GM18526 (cell line): ENCODE data around the gene ZBTB1.

ENCODE experiments used
- POLR2A ChIP-seq: IDR thresholded peaks from 3 replicates; pipeline ENCODE4 v1.6.1; 2011; ENCODE audit not compliant: insufficient read length; ENCODE audit errors: extremely low read depth

The ZBTB1 gene

DNA sequence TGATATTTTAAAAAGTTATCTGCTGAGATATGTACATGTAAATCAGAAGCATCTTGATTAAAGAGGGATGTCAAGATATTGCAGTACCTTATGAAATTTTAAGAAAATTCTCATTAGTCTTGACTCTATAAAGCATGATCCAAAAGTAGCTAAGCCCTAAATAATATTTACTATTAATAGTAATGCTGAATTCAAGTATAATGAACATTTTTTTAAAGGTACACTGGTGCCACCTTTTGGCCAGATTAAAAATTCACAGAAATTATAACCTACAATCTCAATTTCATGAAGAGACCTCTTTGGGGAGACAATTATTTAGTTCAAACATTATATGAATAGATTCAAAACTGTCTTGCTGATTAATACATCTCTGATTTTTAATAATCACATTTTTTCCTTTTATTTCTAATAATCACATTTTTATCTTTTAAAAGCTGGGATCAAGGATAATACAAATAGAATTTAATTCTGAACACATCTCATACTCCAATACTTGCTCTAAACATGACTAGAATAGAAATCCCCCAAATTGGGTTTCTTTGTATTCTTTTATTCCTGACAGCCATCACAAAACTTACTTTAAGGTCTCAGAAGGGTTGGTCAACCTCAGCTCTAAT lies 25.8 kb upstream of the ZBTB1 start:
- TF ChIP-seq POLR2A: no peak

DNA sequence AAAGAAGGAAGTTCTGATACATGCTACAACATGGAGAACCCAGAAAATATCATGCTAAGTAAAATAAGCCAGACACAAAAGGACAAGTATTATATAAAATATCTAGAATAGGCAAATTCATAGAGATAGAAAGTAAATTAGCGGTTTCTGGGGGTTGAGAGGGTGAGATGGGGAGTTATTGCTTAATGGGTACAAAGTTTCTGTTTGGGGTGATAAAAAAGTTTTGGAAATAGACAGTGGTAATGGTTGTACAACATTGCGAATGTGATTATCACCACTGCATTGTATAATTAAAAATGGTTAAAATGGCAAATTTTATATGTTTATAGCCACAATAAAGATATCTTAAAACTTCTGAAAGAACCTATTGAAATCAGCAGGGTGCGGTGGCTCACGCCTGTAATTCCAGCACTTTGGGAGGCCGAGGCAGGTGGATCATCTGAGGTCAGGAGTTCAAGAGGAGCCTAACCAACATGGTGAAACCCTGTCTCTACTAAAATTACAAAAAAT lies 15.9 kb upstream of the ZBTB1 start:
- TF ChIP-seq POLR2A: no peak

DNA sequence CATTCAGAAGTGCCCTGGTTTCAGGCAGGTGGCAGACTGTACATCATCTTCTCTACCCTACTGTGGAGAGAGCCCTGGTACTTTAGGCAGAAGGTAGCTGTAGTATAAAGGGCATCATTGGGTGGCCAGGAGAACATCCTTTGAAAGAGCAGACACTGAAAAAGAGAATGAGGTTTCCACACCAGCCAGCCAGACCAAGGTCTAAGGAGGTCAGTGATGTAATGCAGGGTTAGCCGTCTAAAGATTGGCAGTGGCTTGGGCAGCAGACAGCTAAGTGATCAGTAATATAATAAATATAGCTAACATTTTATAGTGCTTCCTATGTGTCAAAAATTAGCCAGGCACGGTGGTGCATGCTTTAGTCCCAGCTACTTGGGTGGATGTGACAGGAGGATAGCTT lies 12.9 kb upstream of the ZBTB1 start:
- no peak for TF ChIP-seq POLR2A

DNA sequence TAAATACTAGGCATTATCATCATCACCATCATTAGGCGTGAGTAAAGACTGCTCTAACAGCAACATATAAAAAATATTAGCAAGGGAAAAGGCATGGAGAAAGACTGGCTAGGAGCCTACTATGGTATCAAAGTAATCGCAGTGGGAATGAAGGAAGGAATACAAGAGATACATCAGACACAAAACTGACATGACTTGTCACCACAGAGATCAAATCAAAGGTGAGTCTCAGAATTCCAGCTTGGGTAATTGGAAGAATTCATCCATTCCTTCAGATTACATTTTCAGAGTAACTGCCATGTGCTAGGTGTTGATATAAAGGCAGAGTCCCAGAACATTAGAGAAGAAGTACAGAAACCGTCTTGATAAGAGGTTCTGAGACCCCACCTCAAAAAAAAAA lies 11.1 kb upstream of the ZBTB1 start:
- TF ChIP-seq POLR2A: no peak

DNA sequence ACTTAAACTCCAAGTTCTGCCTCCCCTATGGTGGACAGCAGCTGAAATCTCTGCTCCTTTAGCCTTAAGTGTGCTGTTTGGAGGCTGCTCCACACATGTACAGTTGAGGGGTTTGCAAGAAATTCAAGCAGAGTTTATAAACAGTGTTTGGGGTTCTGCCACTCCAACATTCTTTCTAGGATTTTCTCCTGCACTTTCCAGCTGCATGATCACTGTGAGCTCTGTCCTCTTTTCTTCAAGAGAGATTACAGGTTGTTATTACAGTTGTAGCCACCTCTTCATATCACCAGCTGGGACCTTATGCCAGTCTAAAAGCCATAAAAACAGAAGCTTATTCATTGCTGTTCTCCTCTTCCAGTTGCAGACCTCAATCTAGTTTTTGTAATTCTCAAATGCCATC lies 9.3 kb upstream of the ZBTB1 start:
- TF ChIP-seq POLR2A: no peak

DNA sequence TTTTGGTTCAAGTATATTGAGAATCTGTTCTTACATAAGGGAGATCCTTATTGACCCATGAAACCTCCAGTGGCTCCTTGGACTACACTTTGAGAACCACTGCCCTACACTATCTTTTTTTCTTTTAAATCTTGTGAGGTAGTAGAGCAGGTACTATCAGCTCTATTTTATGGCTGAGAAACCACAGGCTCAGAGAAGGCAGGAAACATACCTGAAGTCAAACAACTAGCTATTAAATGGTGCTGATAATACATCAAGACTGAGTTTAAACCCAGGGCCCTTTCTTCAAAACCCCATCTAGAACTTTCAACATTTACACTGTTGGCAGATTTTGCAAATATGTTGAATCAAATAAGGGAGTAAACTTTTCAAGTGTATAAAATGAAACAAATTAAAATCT lies 7.8 kb upstream of the ZBTB1 start:
- no peak for TF ChIP-seq POLR2A

DNA sequence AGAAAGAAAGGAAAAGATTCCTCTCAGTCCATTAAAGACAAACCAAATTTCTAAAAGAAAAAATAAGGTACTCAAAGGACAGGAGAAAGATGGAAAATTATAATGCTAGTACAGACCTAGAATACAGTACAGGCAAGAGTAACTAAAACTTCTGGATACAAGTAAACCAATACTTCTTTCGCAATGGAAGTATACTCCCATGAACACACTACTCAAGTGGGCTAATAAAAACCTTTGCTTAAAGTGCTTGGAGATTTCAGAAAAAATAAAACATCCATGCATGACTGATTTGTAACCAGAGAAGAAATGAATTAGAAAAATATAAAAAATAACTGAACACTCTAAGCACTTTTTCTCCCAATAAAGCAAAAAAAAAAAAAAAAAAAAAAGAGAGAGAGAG lies 4.5 kb upstream of the ZBTB1 start:
- no peak for TF ChIP-seq POLR2A

DNA sequence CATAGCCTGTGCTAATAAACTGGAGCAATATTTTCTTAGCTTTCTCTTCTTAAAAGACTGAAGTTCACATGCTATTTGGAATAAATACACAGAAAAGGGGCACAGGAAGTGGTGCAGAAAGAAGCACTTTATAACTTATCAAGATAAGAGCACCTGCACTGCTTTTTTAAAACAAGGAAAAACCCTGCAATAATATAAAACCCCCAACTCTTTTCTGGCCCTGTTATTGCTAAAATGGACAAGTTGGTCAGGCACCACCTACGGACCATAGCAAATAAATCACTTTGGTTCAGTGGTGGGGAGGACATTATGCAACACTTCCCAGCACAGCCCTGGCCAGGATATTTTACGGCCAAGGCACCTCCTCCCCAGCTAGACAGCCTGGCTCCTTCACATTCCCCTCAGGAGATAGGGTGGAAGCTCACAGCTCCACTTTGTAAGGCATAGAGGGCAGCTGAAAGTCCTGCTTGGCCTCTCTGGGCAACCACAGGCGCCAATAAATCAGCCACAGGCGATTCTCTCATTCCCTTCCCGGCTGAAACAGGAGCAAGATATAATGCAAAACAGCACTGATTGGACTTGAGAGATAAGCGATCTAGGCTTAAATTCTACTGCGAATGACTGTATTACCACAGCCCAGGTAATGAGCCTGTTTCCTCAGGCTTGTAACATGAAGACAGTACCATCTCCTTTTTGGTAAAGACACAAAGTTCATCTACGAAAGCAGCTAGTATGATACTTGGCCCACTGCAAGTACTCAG lies 3.0 kb upstream of the ZBTB1 start:
- no peak for TF ChIP-seq POLR2A

DNA sequence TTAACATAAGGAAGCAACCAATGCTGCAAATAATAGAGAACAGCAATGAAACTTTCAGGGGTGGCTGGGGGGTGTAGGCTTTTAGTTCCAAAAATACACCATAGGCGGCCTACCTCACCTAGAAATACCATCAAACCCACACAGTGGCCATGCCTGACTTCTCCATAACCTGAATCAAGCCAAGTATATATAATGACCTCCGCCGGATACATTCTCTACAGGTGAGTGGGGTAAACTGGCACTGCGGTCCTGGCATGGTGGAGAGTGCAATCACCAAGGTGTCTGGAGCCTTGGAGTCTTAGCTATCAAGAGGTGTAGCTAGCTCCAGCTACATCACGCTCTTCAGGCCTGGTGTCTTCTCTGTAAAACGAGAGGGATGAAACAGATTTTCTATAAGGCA lies 2.1 kb upstream of the ZBTB1 start:
- TF ChIP-seq POLR2A: no peak

DNA sequence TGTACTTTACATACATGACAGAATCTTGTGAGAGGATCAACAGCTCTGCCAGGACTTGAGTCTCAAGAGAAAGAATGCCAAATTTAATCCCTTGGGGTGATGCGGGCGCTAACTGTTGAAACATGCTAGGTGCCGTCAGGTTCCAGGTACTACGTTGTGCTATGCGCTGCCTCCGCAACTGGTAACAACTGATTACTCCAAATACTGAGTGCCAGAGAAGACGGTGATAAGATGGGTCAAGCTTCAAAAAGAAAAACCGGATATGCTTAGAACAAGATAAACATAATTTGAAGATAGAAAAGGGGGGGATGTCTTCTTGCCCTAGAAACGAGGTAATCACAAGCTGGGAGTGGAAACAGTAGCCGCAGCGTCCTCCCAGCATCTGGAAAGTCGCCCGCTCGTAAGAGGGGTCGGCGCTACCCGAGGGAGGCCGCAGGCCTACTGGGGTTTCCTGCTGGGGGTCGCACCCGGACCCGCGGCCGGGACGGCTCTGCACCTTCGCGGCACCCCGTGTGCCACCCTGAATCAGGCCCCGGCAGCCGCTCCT lies 1.6 kb upstream of the ZBTB1 start:
- TF ChIP-seq POLR2A: no peak

DNA sequence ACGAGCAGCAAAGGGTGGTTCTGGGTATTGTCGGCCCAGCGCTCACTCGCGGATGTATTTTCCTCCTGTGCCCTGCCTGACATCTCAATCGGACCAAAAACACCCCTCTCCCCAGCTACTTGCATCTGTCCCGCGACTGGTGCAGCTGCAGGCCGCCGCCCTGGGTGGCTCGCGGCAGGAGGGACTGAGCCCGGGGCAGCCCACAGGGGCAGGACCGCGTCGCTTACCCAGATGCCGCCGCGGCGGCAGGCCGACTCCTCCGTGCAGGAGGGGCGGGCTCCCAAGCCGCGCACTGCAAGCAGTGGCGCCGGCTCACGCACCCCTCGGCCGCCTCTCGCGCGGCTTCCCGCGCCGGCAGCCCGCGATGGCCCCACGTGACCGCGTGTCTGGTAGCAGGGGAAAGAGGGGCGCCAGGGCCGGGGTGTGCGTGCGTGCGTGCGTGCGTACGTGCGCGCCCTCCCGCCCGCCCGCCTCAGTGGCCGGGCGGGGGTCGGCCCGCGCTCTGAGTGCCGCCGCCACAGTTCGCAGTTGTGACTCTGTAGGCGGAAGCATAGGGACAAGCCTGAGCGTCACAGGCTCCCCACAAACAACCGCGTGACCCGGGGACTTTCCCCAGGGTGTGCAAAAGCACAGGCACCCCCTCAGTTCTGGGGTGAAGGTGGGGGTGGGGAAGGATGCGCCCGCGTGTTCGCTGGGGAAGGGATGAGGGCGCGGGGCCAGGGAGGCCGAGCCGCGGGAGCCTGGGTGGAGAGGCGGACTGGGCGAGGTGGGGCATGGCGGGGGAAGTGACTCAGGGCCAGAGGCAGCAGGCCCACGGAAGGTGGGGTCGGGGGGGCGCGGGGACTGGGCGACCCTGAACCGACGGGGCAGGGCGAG lies 898 bp upstream of the ZBTB1 start, which contains the start of gene ZBTB25:
Gene ZBTB25 (minus strand): TSS at position 405 of the 876 bp plus-strand sequence. CDS start 13,305 bp downstream, outside the sequence.
- TF ChIP-seq POLR2A: peak; percentile 61

DNA sequence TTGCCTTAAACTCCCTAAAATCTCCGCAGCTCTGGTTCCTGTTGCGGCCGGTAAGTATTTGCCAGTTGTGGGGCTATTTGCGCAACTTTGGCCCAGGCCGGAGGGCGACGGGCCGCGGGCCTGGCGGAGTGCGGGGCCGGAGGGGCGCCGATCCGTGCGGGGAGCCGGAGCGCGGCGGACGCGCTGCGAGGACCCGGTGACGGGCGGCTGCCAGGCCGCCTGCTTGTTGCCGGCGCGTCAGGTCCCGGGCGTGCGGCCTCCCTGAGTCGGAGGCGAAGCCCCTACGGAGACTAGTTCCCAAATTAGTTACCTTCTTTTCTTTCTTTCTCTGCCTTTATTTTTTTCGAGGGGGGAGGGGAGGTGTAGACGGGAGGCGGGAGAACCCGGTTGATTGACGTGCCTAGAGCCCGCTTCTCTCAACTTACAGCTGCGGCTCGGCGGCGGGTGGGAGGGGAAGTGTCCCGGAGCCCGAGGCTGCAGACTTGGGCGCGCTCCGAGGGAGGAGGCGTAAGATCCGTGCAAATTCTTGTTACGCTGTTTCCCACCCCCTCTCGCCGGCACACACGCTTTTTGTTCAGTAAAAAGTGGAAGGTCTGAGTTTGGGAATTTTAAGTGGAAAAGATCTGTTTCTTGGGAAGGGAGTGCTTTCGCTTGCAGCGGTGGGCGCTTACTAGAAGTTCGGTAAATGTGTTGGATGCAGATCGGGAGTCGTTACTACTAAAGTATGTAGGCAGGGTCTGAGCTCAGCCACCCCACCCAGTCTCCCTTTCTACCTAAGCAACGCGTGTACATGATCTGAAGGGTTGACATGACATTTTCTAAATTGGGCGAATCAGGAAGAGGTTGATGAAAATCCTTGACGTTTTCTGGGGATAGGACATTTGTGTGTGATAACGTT lies 576 bp downstream of the ZBTB1 start:
- peak; percentile 45 for TF ChIP-seq POLR2A

DNA sequence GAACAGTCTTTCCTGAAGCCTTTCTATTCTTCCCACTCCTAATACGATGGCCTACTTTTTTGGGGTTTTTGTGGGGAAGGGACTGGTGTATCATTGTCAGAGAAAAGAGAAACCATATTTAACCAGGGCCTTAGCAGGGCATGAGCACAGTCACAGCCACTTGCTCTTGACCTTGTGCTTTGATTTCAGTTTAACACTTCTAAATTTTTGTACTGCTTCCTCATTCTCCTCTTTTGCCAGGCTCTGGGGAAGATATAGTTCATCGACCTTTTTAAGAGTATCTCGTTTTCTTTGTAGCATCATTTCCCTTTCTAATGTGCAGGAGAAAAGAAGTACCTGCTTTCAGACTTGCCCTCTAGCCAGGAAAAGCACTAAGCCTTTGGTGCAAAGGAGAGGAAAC lies 2.2 kb downstream of the ZBTB1 start:
- TF ChIP-seq POLR2A: no peak

DNA sequence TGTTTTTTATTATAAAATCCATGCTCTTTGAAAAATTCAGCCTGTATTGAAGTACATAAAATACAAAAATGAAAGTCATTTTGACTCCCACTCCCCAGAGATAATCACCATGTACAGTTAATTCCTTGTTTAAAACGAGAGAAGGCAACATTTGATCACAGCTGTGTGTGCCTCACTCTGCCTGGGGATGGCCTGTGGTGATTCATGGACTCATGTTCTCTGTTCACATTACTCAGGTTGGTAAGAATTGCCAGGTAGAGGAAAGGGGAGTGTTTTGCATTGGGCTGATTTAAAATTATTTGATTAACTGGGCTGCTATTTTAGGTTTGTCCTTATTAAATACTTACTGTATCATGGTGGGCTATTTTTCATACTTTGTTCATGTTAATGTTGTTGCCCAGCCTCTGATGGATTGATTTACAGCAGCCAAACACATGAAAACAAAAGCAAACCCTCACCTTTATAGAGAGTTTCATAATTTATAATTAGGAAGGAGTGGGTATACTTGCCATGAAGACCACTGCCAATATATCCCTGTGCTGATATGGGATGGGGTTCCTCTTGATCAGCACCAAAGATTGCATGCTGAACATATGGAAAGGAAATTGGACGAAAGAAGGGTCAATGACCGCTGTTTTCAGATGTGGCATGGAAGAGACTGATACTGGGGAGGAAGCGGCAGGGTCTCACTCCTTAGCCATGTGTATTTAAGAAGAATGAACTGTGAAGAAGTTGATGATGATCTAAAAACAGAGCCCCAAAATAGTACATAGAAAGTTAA lies 3.0 kb downstream of the ZBTB1 start:
- TF ChIP-seq POLR2A: no peak

DNA sequence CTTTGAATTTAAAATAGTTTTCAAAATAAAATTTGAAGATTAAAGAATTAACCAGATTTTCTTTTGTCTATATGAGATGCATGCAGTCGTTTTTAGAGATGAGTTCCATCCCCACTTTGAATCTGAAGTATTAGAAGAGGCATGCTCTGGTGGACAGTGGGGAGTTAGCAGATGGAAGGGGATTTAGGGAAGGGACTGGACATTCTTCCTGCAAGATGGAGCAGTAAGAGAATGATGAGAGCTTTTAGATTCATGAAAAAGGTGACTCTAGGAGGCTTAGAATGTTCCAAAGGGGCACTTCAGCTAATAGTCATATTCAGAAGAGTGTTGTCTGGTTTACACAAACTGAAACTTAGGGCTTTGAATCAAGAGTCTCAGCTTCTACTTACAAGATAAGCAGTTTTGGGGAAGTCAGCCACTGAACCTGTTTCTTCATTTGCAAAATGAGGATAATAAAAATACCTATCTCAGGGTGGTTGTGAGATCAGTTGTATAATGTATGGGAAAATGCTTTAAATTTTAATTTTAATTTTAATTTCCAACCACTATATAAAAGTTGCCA lies 3.7 kb downstream of the ZBTB1 start:
- no peak for TF ChIP-seq POLR2A
